CD4-positive, alpha-beta T cell treated with Interferon gamma for 1 hour (primary cell): ENCODE results near the gene DYSF.

Source experiments
- DNase-seq: peaks from one replicate; pipeline ENCODE4 v3.0.0-alpha.2; 2020

Gene DYSF

DNA sequence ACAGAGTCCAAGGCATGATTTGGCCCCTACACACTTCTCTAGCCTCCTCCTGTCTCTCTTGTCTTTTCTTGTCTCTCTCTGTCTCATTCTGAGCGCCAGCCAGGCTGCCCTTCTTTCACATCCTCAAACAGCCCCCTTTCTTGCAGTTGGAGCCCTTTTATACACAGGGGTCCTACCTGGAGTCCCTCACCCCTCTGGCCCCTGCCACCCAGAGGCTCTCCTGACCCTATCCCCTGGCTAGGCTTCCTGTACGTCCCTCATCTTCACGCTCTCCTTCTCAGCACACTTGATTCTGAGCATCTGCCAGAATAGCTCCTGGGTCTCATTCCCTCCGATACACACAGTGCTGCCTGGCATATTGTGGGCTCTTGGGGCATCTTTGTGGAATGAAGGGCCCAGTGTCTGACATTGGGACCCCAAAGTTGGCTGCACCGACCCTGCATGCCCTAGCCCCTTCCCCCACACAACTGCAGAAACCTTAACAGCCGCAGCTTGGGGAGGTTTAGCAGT, 261.9 kb downstream of the DYSF start:
- DNase-seq: no peak

GRCh38 chr2:71715951-71716696, 262.8 kb downstream of the DYSF start:
- no peak for DNase-seq

- no peak for DNase-seq
Measured at GRCh38 chr2:71716697-71717624, 263.6 kb downstream of the DYSF start.

GRCh38 chr2:71718686-71719085, 265.3 kb downstream of the DYSF start:
- DNase-seq: no peak

- no peak for DNase-seq
Measured at GRCh38 chr2:71719520-71720282, 266.3 kb downstream of the DYSF start.

DNA sequence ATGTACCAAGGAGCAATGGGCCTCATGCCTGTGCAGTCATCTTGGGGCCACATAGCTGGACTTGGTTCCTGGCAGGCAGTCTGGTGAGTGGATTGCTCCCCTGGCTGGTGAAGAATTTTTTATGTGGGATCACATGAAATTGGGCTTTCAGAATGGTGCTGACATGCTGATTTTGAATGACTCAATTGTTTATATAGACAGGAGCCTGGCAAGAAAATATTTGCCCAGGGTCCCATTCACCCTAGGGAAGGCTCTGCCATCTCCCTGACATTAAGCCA, 266.9 kb downstream of the DYSF start:
- no peak for DNase-seq

DNA sequence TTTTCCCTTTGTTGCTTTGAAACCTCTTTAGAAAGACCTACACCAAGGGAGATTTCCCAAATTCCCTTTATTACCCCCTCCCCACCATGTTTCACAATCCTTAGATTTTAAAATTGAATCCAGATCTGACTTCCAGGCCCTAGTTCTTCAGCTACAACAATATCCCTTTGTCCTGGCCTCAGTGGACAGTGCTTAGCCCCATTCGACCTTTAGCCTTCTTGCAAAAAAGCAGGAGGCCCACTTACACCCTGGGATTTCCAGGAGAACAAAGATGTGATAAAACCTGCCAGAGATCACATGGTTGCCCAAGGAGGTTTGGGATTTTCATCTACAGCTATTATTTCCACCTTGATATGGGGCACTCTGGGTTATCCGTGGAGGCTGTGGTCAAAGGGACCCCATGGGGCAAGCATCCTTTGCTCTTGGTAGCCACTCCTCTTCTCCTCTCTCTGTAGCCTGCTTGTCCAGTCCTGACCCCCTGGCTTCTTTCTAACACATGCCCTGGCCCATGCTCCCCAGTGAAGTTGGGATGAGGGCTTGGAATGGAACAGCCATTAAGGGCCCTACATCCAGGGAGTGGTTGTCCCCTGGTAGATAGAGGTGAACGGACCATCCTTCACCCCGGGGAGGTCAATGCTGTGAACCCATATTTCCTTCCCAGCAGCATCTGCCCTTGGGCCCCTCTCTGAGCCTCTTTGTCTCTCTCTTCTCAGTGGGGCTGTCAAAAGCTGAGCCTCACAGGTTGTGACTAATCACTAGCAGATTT, 267.4 kb downstream of the DYSF start:
- no peak for DNase-seq

- no peak for DNase-seq
Measured at GRCh38 chr2:71721362-71721665, 268.0 kb downstream of the DYSF start.

GRCh38 chr2:71721669-71722068, 268.3 kb downstream of the DYSF start:
- DNase-seq: no peak

- DNase-seq: no peak
Measured at GRCh38 chr2:71722286-71722685, 268.9 kb downstream of the DYSF start.

DNA sequence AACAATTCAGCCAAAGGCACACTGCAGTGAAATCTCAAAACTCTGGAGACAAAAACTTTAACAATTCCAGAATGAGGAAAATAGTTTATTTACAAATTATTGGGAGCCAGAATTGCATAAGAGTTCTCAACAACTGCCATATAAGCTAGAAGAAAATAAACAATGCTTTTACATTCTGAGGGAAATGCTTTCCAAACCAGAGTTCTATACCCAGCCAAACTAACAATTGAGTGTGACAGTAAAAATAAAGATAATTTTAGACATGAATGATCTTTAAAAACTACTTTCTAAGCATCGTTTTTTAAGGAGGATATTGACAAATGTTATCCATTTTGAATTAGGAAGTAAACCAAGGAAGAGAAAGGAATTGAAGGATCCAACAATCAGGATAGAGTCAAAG, 271.4 kb downstream of the DYSF start:
- DNase-seq: no peak

DNA sequence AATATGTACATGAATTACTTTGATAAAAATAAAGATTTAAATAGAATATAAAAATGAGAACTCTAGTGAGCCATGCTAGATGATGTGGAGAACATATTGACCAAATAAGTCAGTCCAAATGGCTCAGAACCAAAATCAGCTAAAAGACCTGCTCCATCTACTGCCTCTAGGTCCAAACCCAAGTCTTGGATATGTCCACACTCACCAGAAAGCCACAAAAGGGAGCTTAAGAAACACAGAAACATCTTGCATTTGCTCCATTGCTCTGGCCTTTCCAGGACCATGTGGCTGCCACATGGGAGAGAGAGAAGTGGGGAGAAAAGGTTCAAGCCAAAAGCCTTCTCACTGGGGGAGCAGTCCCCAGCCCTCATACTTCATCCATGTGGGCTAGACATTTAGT, 272.5 kb downstream of the DYSF start:
- DNase-seq: no peak

DNA sequence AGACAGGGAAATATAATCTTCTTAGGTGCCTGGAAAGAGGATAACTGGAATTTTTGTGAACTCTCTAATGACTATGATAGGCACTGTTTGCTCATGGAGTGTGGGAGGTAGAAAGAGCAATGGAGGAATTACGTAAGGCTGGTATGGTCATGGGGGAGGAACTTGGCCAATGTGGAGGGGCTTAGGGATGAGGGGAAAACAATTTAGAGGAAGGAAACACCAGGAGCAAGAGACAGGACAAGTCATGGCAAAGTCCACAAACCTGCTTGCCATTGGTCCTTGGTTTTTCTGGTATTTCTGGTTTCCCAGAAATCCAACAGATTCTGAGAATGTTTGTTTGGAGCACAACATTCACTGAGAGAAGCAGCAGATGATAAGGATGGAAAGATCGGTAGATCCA, 274.2 kb downstream of the DYSF start:
- DNase-seq: no peak

DNA sequence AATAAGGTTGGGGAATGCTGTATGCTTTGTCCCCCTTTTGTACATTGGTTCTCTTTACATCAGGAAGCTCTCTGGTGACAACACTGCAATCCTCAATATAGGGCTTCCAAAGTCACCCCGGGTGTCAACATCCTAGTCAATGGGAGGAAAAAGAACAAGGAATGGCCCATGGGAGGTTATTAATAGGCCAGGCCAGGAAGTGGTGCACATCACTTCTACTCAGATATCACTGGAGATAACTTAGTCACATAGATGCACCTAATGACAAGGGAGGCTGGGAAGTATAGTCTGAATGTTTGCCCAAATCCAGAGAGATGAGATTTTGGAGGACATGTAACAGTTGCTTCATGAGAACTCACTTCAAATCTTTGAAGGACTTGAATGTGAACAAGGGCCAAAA, 274.7 kb downstream of the DYSF start:
- DNase-seq: no peak

DNA sequence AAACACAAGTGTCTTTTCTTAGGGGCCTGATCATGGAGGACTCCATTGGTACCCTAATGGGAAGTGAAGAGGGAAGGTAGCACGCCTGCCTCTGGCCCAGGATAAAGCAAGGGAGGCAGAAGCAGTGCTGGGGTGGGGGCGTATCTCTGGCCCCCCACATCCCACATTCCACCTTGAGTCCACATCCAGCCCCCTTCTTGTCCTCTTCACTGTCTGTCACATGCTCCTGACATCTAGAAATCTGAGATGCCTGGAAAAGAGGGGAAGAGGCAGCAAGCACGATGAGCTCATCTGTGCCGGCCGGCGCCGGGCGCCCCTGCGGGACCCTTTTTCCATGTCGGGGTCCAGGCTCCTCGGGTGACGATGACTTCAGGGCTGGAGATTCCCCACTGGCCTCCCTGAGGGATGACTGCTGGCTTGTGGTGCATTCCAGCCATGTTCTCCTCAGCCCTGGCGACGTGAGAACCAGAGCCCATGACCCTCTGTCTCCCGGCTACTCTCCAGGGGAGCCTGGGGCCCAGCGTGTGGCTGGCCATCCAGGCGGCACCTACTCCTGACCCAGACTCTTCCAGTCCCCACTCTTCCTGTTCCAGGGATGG, 277.5 kb downstream of the DYSF start:
- DNase-seq: no peak

DNA sequence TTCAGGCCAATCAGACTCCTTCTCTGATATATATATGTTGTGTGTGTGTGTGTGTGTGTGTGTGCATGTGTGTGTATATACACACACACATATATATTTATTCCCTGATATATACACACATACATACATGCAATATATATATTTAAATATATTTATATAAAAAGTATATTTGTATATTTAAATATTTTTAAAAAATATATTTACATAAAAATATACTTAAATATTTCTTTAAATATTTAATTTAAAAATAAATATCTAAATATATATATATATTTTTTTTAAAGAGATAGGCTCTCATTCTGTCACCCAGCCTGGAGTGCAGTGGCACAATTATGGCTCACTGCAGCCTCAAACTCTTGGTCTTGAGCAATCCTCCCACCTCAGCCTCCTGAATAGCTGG, 281.3 kb downstream of the DYSF start:
- DNase-seq: no peak

GRCh38 chr2:71735676-71736075, 282.3 kb downstream of the DYSF start:
- no peak for DNase-seq
